Spleen (tissue), 7 donors: Measurements from ENCODE around the gene NHLH1.

Experiments
- POLR2AphosphoS5 ChIP-seq, 3 donors: sonication (generic); formaldehyde crosslinking; IDR thresholded peaks; one replicate each; pipeline ENCODE4 v1.5.1; 2017; ENCODE audit warnings: antibody characterized with exemption in 3 of 3
- TF ChIP-seq, protein P1 (sequence below), 11 experiments: fragments of 200-600 bp in 7 of 11; fragments of 450-650 bp in 4 of 11; sonication (generic) in 4 of 11; IDR thresholded peaks in 8 of 11; conservative IDR thresholded peaks in 3 of 11; 1 replicate in 7 of 11; 2 replicates in 4 of 11; pipeline versions ENCODE4 v1.4.0 to v1.8.0; 2016 to 2021; ENCODE audit warnings: antibody characterized with exemption in 11 of 11, inconsistent platforms in 4 of 11, mild to moderate bottlenecking in 1 of 11
- donor health status: DM: no; HTN: no; CAD: no; lungs with moderate emphysema.
- donor health status: DM: no; HTN: no; CAD: no.
- donor health status: DM: no; HTN: no; CAD: no.

DNA sequence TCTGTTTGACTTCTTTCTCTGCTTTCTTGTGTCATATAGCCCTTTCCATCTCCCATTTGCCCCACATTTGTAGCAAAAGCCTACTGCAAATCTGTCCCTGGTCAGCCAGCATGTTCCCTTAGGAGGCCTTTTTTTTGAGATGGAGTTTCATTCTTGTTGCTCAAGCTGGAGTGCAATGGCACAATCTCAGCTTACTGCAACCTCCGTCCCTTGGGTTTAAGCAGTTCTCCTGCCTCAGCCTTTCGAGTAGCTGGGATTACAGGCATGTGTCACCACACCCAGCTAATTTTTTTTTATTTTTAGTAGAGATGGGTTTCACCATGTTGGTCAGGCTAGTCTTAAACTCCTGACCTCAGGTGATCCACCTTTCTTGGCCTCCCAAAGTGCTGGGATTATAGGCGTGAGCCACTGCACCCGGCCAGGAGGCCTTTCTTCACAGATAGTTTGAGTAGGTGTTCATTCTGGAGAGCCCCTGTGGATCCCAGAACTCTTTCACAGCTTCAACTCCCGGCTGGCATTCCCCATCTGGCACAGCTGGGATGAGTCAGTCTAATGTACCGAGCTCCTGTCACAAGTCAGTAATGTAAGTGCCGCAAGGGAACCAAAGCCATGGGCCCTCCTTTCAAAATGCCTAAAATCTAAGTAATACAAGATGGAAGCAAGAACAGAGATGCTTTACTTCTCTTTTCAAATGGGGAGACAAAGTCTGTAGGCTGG, 9.4 kb upstream of the NHLH1 start:
- TF ChIP-seq, protein P1, sequence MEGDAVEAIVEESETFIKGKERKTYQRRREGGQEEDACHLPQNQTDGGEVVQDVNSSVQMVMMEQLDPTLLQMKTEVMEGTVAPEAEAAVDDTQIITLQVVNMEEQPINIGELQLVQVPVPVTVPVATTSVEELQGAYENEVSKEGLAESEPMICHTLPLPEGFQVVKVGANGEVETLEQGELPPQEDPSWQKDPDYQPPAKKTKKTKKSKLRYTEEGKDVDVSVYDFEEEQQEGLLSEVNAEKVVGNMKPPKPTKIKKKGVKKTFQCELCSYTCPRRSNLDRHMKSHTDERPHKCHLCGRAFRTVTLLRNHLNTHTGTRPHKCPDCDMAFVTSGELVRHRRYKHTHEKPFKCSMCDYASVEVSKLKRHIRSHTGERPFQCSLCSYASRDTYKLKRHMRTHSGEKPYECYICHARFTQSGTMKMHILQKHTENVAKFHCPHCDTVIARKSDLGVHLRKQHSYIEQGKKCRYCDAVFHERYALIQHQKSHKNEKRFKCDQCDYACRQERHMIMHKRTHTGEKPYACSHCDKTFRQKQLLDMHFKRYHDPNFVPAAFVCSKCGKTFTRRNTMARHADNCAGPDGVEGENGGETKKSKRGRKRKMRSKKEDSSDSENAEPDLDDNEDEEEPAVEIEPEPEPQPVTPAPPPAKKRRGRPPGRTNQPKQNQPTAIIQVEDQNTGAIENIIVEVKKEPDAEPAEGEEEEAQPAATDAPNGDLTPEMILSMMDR (IDR thresholded peaks at IDR 0.05 in 8 of 11, conservative IDR thresholded peaks at IDR 0.05 in 3 of 11) = no peak
- no peak for TF ChIP-seq POLR2AphosphoS5 (IDR thresholded peaks at IDR 0.05)
